ENCODE data around the gene FKBP10. TPM values are rescaled to one million over a fixed set of nuclear protein-coding genes. Genes with fewer than 3 reads are reported as not detected.
A peak's percentile ranks its signal among the peaks of the same experiment; 100 is the strongest.

FKBP10 gene
- total RNA-seq, 1 experiment from 2014 or later, result 143 TPM

DNA sequence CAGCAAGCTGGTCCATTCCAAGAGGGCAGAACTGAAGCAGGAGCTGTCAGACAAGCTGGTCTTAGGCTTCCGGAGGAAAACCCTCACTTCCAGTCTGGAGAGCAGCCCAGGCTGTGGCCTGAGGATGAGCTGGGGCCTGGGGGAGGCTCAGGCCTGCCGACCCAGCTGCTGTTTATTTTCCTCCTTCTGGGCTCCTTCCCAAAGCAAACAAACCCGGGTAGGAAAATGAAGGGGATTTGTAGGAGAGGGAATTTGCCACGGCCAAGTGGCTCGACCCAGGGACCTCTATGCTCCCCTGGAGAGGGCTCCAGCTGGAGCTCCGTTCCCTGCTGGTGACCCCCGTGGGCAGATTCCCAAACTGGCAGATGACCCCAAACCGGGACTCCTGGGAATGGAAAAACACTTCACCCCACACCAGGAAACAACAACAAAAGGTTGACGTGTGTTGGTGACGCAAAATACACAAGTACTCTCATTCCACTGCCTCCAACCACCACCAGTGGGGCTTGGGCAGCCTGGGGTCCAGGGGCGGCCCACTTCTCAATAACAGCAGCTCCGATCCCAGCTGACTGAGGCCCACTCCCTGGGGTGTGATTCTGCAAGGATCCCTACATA is 35.1 kb upstream of the FKBP10 start:
- CTCF ChIA-PET, result interaction anchor here (0.5 to 0.7 kb wide), 3 partner anchors 19 to 84 kb away, joined by 4 to 5 read pairs (median 5); no protein-coding TSS in a partner anchor
- no peak overlapping the region for H3K4me3 ChIP-seq

DNA sequence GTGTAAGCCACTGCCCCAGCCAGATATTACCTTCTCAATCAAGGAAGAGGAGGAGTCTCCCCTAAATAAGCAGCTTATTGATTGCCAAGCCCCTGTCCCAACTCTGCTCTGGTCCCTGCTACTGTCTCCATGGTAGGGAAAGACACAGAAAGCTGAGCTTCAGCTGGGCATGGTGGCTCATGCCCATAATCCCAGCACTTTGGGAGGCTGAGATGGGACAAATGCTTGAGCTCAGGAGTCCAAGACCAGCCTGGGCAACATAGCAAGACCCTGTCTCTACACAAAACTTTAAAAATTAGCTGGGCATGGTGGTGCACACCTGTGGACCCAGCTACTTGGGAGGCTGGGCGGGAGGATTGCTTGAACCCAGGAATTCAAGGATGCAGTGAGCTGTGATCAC is 32.9 kb upstream of the FKBP10 start:
- H3K79me2 ChIP-seq (ENCODE audit: low read depth), result peaks cover 81% of the 10 kb centered on the region
- H3K4me2 ChIP-seq, result no peak overlapping the region

More for the DNA sequence above, 35.1 kb upstream of the FKBP10 start:
- no peaks in the 10 kb centered on the region for H3K36me3 ChIP-seq (ENCODE audit: low read depth)
- POLR2A ChIA-PET (ENCODE audit: unreplicated experiment), result interaction anchor here (1.2 kb wide), 1 partner anchor 9 kb away, joined by 30 read pairs; the partner anchor contains the start of gene JUP
- peaks cover 39% of the 10 kb centered on the region for H4K20me1 ChIP-seq (ENCODE audit: insufficient read depth)
- no peaks in the 10 kb centered on the region for H3K9me2 ChIP-seq (ENCODE audit: insufficient read depth)
- peaks cover 69% of the 10 kb centered on the region for H3K79me2 ChIP-seq (ENCODE audit: low read depth)
- no peak overlapping the region for H2AFZ ChIP-seq
- peaks cover 49% of the 10 kb centered on the region for H3F3A ChIP-seq (ENCODE audit: insufficient read depth, low read depth)
- no TSS peak for BruUV-seq (replicated peaks)
- H3K9me3 ChIP-seq (ENCODE audit: insufficient read depth, low read depth), result no peaks in the 10 kb centered on the region
- H3K4me2 ChIP-seq, result peak overlapping the region; percentile 31
- DNase-seq, result peak; percentile 51 to 58
- H3K4me1 ChIP-seq (replicated peaks; ENCODE audit: insufficient read depth), result peaks cover 56% of the 10 kb centered on the region
- intact Hi-C loops (cut with micrococcal nuclease; ENCODE audit: unreplicated experiment), result no loop called here
- no peaks in the 10 kb centered on the region for H3K27me3 ChIP-seq (ENCODE audit: insufficient read depth, low read depth)
- peak overlapping the region; percentile 49 for H3K27ac ChIP-seq
- TF ChIP-seq, protein P1, sequence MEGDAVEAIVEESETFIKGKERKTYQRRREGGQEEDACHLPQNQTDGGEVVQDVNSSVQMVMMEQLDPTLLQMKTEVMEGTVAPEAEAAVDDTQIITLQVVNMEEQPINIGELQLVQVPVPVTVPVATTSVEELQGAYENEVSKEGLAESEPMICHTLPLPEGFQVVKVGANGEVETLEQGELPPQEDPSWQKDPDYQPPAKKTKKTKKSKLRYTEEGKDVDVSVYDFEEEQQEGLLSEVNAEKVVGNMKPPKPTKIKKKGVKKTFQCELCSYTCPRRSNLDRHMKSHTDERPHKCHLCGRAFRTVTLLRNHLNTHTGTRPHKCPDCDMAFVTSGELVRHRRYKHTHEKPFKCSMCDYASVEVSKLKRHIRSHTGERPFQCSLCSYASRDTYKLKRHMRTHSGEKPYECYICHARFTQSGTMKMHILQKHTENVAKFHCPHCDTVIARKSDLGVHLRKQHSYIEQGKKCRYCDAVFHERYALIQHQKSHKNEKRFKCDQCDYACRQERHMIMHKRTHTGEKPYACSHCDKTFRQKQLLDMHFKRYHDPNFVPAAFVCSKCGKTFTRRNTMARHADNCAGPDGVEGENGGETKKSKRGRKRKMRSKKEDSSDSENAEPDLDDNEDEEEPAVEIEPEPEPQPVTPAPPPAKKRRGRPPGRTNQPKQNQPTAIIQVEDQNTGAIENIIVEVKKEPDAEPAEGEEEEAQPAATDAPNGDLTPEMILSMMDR (conservative IDR thresholded peaks at IDR 0.05), result no peak
- TF ChIP-seq EZH2 (IDR thresholded peaks at IDR 0.05; ENCODE audit: low read depth), result no peak

DNA sequence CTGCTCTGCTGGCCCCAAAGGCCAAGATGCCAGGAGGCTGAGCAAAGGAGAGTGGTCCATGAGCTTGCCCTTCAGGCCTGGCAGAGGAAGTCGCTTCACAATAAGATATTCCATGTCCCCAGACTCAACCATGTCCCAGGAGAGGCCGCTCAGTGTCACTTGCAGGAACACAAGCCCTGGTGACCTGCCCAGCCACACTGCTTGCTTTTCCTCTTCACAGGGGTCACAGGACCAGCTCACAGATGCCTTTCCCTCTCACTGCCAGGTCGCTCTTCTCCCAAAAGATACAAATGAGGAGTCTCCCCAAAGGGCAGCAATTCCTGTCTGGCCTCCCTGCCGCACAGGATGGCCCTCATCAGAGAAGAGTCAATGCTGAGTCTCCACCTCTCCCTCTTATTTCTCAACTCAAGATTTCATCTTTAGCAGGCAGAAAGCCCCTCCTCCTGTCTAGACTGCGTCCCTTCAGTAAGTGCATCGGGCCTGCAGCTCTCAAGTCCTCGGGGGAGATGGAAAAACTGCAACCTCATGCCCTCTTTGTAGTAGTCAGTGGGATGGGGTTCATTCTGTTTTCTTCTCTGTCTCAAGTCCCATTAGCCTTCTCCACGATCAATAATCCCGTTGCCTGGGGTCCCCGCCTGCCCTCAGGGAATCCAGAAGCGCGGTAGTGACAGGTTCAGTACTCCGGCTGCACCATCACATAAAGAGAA is 31.2 kb upstream of the FKBP10 start:
- H3K4me3 ChIP-seq, result no peak overlapping the region
- H2AFZ ChIP-seq, result no peak overlapping the region
- H3K36me3 ChIP-seq (ENCODE audit: low read depth), result no peaks in the 10 kb centered on the region
- intact Hi-C loops (cut with micrococcal nuclease; ENCODE audit: unreplicated experiment), result no loop called here
- no peak for DNase-seq
- CTCF ChIA-PET, result interaction anchor here (0.6 kb wide), 1 partner anchor 98 kb away, joined by 6 read pairs; no protein-coding TSS in a partner anchor
- H3K27me3 ChIP-seq (ENCODE audit: insufficient read depth, low read depth), result no peaks in the 10 kb centered on the region
- peaks cover 42% of the 10 kb centered on the region for H3K4me1 ChIP-seq (replicated peaks; ENCODE audit: insufficient read depth)
- H3F3A ChIP-seq (ENCODE audit: insufficient read depth, low read depth), result peaks cover 45% of the 10 kb centered on the region
- H3K27ac ChIP-seq, result no peak overlapping the region
- peaks cover 76% of the 10 kb centered on the region for H3K79me2 ChIP-seq (ENCODE audit: low read depth)
- BruUV-seq (replicated peaks), result no TSS peak
- TF ChIP-seq, protein P1 (conservative IDR thresholded peaks at IDR 0.05), result no peak
- no peak for TF ChIP-seq EZH2 (IDR thresholded peaks at IDR 0.05; ENCODE audit: low read depth)
- POLR2A ChIA-PET (ENCODE audit: unreplicated experiment), result interaction anchor here (0.5 to 0.7 kb wide), 3 partner anchors 10 to 85 kb away, joined by 3 to 39 read pairs (median 3); no protein-coding TSS in a partner anchor
- H3K4me2 ChIP-seq, result no peak overlapping the region
- H4K20me1 ChIP-seq (ENCODE audit: insufficient read depth), result peaks cover 42% of the 10 kb centered on the region
- no peaks in the 10 kb centered on the region for H3K9me3 ChIP-seq (ENCODE audit: insufficient read depth, low read depth)
- no peaks in the 10 kb centered on the region for H3K9me2 ChIP-seq (ENCODE audit: insufficient read depth)

More for the DNA sequence above, 32.9 kb upstream of the FKBP10 start:
- Histone ChIP-seq H3F3A (ENCODE audit: insufficient read depth, low read depth) (peaks cover 38% of the 10 kb centered on the region), H3K36me3 (ENCODE audit: low read depth) (no peaks in the 10 kb centered on the region), H3K4me3 (no peak overlapping the region), H3K27me3 (ENCODE audit: insufficient read depth, low read depth) (no peaks in the 10 kb centered on the region), H3K27ac (no peak overlapping the region), H3K4me1 (replicated peaks; ENCODE audit: insufficient read depth) (peaks cover 52% of the 10 kb centered on the region), H3K9me3 (ENCODE audit: insufficient read depth, low read depth) (no peaks in the 10 kb centered on the region), H3K9me2 (ENCODE audit: insufficient read depth) (no peaks in the 10 kb centered on the region), H2AFZ (no peak overlapping the region), H4K20me1 (ENCODE audit: insufficient read depth) (peaks cover 43% of the 10 kb centered on the region)
- TF ChIP-seq EZH2 (IDR thresholded peaks at IDR 0.05; ENCODE audit: low read depth), result no peak
- TF ChIP-seq, protein P1 (conservative IDR thresholded peaks at IDR 0.05), result no peak
- no TSS peak for BruUV-seq (replicated peaks)
- intact Hi-C loops (cut with micrococcal nuclease; ENCODE audit: unreplicated experiment), result no loop called here
- POLR2A ChIA-PET (ENCODE audit: unreplicated experiment), result interaction anchor here (0.8 kb wide), 1 partner anchor 876 kb away, joined by 10 read pairs; no protein-coding TSS in a partner anchor
- CTCF ChIA-PET, result no interaction called here
- no peak for DNase-seq
